ENCODE data around the gene LYL1.

Gene LYL1

GRCh38 chr19:13060233-13060963, 42.3 kb downstream of the LYL1 start:
- no peak for TF ChIP-seq CTCF (IDR thresholded peaks at IDR 0.05; ENCODE audit: low read depth, low read length, missing control alignments)
- DNase-seq (ENCODE audit: low read depth) = no peak
- no peak overlapping the region for H3K4me3 ChIP-seq (ENCODE audit: low read depth, low read length)

- H3K4me3 ChIP-seq (ENCODE audit: low read depth, low read length) = no peak overlapping the region
- TF ChIP-seq CTCF (IDR thresholded peaks at IDR 0.05; ENCODE audit: low read depth, low read length, missing control alignments) = no peak
- DNase-seq (ENCODE audit: low read depth) = no peak
Measured at GRCh38 chr19:13058951-13059660, 43.6 kb downstream of the LYL1 start.

GRCh38 chr19:13057744-13058143, 44.9 kb downstream of the LYL1 start:
- no peak for DNase-seq (ENCODE audit: low read depth)
- no peak for TF ChIP-seq CTCF (IDR thresholded peaks at IDR 0.05; ENCODE audit: low read depth, low read length, missing control alignments)
- H3K4me3 ChIP-seq (ENCODE audit: low read depth, low read length) = no peak overlapping the region

GRCh38 chr19:13057147-13057572, 45.5 kb downstream of the LYL1 start:
- no peak overlapping the region for H3K4me3 ChIP-seq (ENCODE audit: low read depth, low read length)
- DNase-seq (ENCODE audit: low read depth) = no peak
- TF ChIP-seq CTCF (IDR thresholded peaks at IDR 0.05; ENCODE audit: low read depth, low read length, missing control alignments) = no peak

- TF ChIP-seq CTCF (IDR thresholded peaks at IDR 0.05; ENCODE audit: low read depth, low read length, missing control alignments) = no peak
- no peak for DNase-seq (ENCODE audit: low read depth)
- no peak overlapping the region for H3K4me3 ChIP-seq (ENCODE audit: low read depth, low read length)
Measured at GRCh38 chr19:13056052-13056660, 46.5 kb downstream of the LYL1 start.

- no peak for DNase-seq (ENCODE audit: low read depth)
- H3K4me3 ChIP-seq (ENCODE audit: low read depth, low read length) = no peak overlapping the region
- no peak for TF ChIP-seq CTCF (IDR thresholded peaks at IDR 0.05; ENCODE audit: low read depth, low read length, missing control alignments)
Measured at GRCh38 chr19:13055213-13056051, 47.2 kb downstream of the LYL1 start.

Data from GM12864 (cell line).